Mesodermal cell (in vitro differentiated cells): ENCODE data around the gene HNRNPA0.

ENCODE experiments used
- H3K27ac ChIP-seq: 2 replicates; pipeline ENCODE4 v1.7.0; 2013; ENCODE audit warnings: mild to moderate bottlenecking, low read depth, low read length, moderate library complexity; ENCODE audit not compliant: severe bottlenecking
- H3K36me3 ChIP-seq: 2 replicates; pipeline ENCODE4 v1.7.1; 2013; ENCODE audit warnings: mild to moderate bottlenecking, low read length, moderate library complexity; ENCODE audit not compliant: control insufficient read depth, insufficient read depth
- H3K4me1 ChIP-seq: one replicate; pipeline ENCODE4 v1.7.1; 2013; ENCODE audit warnings: mild to moderate bottlenecking, low read length; ENCODE audit not compliant: insufficient read depth, control insufficient read depth, poor library complexity, severe bottlenecking
- H3K4me3 ChIP-seq: 2 replicates; pipeline ENCODE4 v1.7.0; 2013; ENCODE audit warnings: low read length, control low read depth, mild to moderate bottlenecking; ENCODE audit not compliant: insufficient read depth, poor library complexity, severe bottlenecking; ENCODE audit errors: extremely low read depth
- H3K9me3 ChIP-seq: 2 replicates; pipeline ENCODE4 v1.7.1; 2013; ENCODE audit warnings: mild to moderate bottlenecking, low read length, moderate library complexity; ENCODE audit not compliant: control insufficient read depth
- WGBS, 2 experiments: methylation state at CpG; one replicate each; pipeline ENCODE4 v1.1.5; 2013; ENCODE audit warnings: missing lambda C conversion rate in 2 of 2; ENCODE audit not compliant: insufficient coverage in 2 of 2; 5-methylcytosine and 5-hydroxymethylcytosine counted together

HNRNPA0 gene

GRCh38 chr5:137753691-137754187 is 424 bp downstream of the HNRNPA0 start:
- H3K36me3 ChIP-seq: peaks cover 28% of the 10 kb centered on the region
- peak overlapping the region; percentile 100 for H3K27ac ChIP-seq
- H3K4me1 ChIP-seq: peaks cover 4% of the 10 kb centered on the region
- H3K4me3 ChIP-seq: peak overlapping the region; percentile 89
- H3K9me3 ChIP-seq: no peaks in the 10 kb centered on the region
- WGBS, 2 experiments: 1% methylated on average over 23 to 37 of the region's 45 CpGs

GRCh38 chr5:137752905-137753690 is 1.1 kb downstream of the HNRNPA0 start:
- H3K9me3 ChIP-seq: no peaks in the 10 kb centered on the region
- peak overlapping the region; percentile 89 for H3K4me3 ChIP-seq
- H3K27ac ChIP-seq: peak overlapping the region; percentile 100
- H3K36me3 ChIP-seq: peaks cover 28% of the 10 kb centered on the region
- H3K4me1 ChIP-seq: peaks cover 4% of the 10 kb centered on the region
- WGBS, 2 experiments: 0 to 1% methylated on average over 51 to 57 of the region's 63 CpGs

- Histone ChIP-seq H3K4me3 (peak overlapping the region; percentile 89), H3K9me3 (no peaks in the 10 kb centered on the region), H3K27ac (peak overlapping the region; percentile 18), H3K36me3 (peaks cover 28% of the 10 kb centered on the region), H3K4me1 (peaks cover 4% of the 10 kb centered on the region)
- 0% methylated on average over 1 of the region's 7 CpGs for WGBS, 2 experiments
These were observed 2.2 kb downstream of the HNRNPA0 start for GRCh38 chr5:137751869-137752491.

GRCh38 chr5:137750436-137750835 is 3.7 kb downstream of the HNRNPA0 start:
- Histone ChIP-seq H3K36me3 (peaks cover 28% of the 10 kb centered on the region), H3K27ac (no peak overlapping the region), H3K4me1 (peaks cover 4% of the 10 kb centered on the region), H3K9me3 (no peaks in the 10 kb centered on the region), H3K4me3 (peak overlapping the region; percentile 89)
- no CpG with 5 or more reads among the region's 1 CpG for WGBS, 2 experiments

GRCh38 chr5:137747848-137748247 is 6.3 kb downstream of the HNRNPA0 start:
- no peaks in the 10 kb centered on the region for H3K9me3 ChIP-seq
- 100% methylated on average over 1 of the region's 2 CpGs; no CpG with 5 or more reads in 1 of the 2 experiments for WGBS, 2 experiments
- peaks cover 19% of the 10 kb centered on the region for H3K36me3 ChIP-seq
- no peak overlapping the region for H3K4me3 ChIP-seq
- peaks cover 4% of the 10 kb centered on the region for H3K4me1 ChIP-seq
- H3K27ac ChIP-seq: no peak overlapping the region

GRCh38 chr5:137743031-137743640 is 11.0 kb downstream of the HNRNPA0 start:
- no peaks in the 10 kb centered on the region for H3K4me1 ChIP-seq
- H3K9me3 ChIP-seq: no peaks in the 10 kb centered on the region
- 100% methylated on average over 1 of the region's 4 CpGs; no CpG with 5 or more reads in 1 of the 2 experiments for WGBS, 2 experiments
- H3K36me3 ChIP-seq: no peaks in the 10 kb centered on the region
- no peak overlapping the region for H3K4me3 ChIP-seq
- H3K27ac ChIP-seq: no peak overlapping the region

GRCh38 chr5:137741718-137742117 is 12.4 kb downstream of the HNRNPA0 start:
- no peak overlapping the region for H3K27ac ChIP-seq
- no peaks in the 10 kb centered on the region for H3K9me3 ChIP-seq
- H3K36me3 ChIP-seq: no peaks in the 10 kb centered on the region
- H3K4me3 ChIP-seq: no peak overlapping the region
- WGBS, 2 experiments: 71 to 90% methylated on average over 5 to 6 of the region's 8 CpGs
- no peaks in the 10 kb centered on the region for H3K4me1 ChIP-seq

GRCh38 chr5:137739737-137740136 is 14.4 kb downstream of the HNRNPA0 start:
- no peaks in the 10 kb centered on the region for H3K36me3 ChIP-seq
- H3K9me3 ChIP-seq: no peaks in the 10 kb centered on the region
- peaks cover under 1% of the 10 kb centered on the region for H3K4me1 ChIP-seq
- 79 to 80% methylated on average over 3 of the region's 4 CpGs for WGBS, 2 experiments
- no peak overlapping the region for H3K27ac ChIP-seq
- H3K4me3 ChIP-seq: no peak overlapping the region

- peaks cover 9% of the 10 kb centered on the region for H3K4me1 ChIP-seq
- H3K27ac ChIP-seq: no peak overlapping the region
- no peak overlapping the region for H3K4me3 ChIP-seq
- 86 to 100% methylated on average over 2 of the region's 3 CpGs for WGBS, 2 experiments
- H3K36me3 ChIP-seq: no peaks in the 10 kb centered on the region
- no peaks in the 10 kb centered on the region for H3K9me3 ChIP-seq
These were observed 15.2 kb downstream of the HNRNPA0 start for GRCh38 chr5:137738947-137739346.

GRCh38 chr5:137737349-137738131 is 16.6 kb downstream of the HNRNPA0 start:
- Histone ChIP-seq H3K27ac (peak overlapping the region; percentile 3), H3K36me3 (no peaks in the 10 kb centered on the region), H3K4me1 (peaks cover 11% of the 10 kb centered on the region), H3K9me3 (no peaks in the 10 kb centered on the region), H3K4me3 (no peak overlapping the region)
- WGBS, 2 experiments: 83 to 100% methylated on average over 1 to 2 of the region's 5 CpGs
